Panc1 (cell line): Measurements from ENCODE around the gene DNPEP. TPM values are rescaled to one million over a fixed set of nuclear protein-coding genes. Genes with fewer than 3 reads are reported as not detected.

Experiments used
- ATAC-seq: fragments of 200-7000 bp; cut with Tn5 transposase; 2 replicates; pipeline ENCODE4 v1.9.1; 2020; ENCODE audit warnings: mild to moderate bottlenecking, moderate library complexity
- BruUV-seq: library from RNA; stranded (reverse); fragments of 400-500 nt; replicated peaks from 2 replicates; lab custom pipeline; 2021; lab: Mats Ljungman, UMichigan
- CTCF ChIA-PET: fragments of 300-600 bp; sonication (Branson Sonifier 250); formaldehyde crosslinking; loops from one replicate; lab custom pipeline; 2022; ENCODE audit warnings: antibody characterized with exemption; lab: Charles Lee
- POLR2A ChIA-PET: fragments of 300-600 bp; sonication (Branson Sonifier 250); formaldehyde crosslinking; loops from one replicate; lab custom pipeline; 2022; ENCODE audit warnings: antibody characterized with exemption; lab: Charles Lee
- DNase-seq: peaks from one replicate; pipeline ENCODE4 v3.0.0-alpha.2; 2010; ENCODE audit warnings: low read depth, low spot score
- H3K27ac ChIP-seq: 2 replicates; pipeline ENCODE4 v1.5.1; 2011; ENCODE audit warnings: mild to moderate bottlenecking, low read length, inconsistent platforms
- H3K27me3 ChIP-seq: fragments of 200-500 bp; sonication (Bioruptor generic); 2 replicates; pipeline ENCODE4 v1.6.0; 2014; ENCODE audit warnings: low read length, inconsistent platforms; ENCODE audit not compliant: control insufficient read depth, insufficient read depth
- H3K36me3 ChIP-seq: fragments of 200-500 bp; sonication (Bioruptor generic); 2 replicates; pipeline ENCODE4 v1.5.1; 2014; ENCODE audit warnings: inconsistent platforms, mild to moderate bottlenecking, low read length, moderate library complexity; ENCODE audit not compliant: control insufficient read depth, insufficient read depth
- H3K4me1 ChIP-seq: 2 replicates; pipeline ENCODE4 v1.5.1; 2011; ENCODE audit warnings: inconsistent platforms, mild to moderate bottlenecking, low read length, moderate library complexity; ENCODE audit not compliant: control insufficient read depth, insufficient read depth
- H3K4me3 ChIP-seq, 2 experiments: 2 replicates each; pipeline ENCODE4 v1.5.1; 2011 to 2012; ENCODE audit warnings: low read depth in 2 of 2, low read length in 2 of 2, mild to moderate bottlenecking in 2 of 2, inconsistent platforms in 1 of 2, moderate library complexity in 1 of 2
- H3K9me3 ChIP-seq: fragments of 200-500 bp; sonication (Bioruptor generic); 2 replicates; pipeline ENCODE4 v1.5.1; 2014; ENCODE audit warnings: low read depth, mild to moderate bottlenecking, inconsistent platforms, low read length, moderate library complexity; ENCODE audit not compliant: control insufficient read depth, insufficient read depth
- POLR2AphosphoS5 ChIP-seq: IDR thresholded peaks from 2 replicates; pipeline ENCODE4 v1.6.1; 2012; ENCODE audit warnings: mild to moderate bottlenecking, low read depth, low read length, moderate library complexity
- SIN3A ChIP-seq: IDR thresholded peaks from 2 replicates; pipeline ENCODE4 v1.6.1; 2012; ENCODE audit warnings: low read depth, mild to moderate bottlenecking, low read length, moderate library complexity, borderline replicate concordance; ENCODE audit not compliant: insufficient read depth
- TCF7L2 ChIP-seq: IDR thresholded peaks from 2 replicates; pipeline ENCODE4 v1.6.1; 2011; ENCODE audit warnings: mild to moderate bottlenecking, low read depth, low read length, inconsistent platforms
- in situ Hi-C: cut with HindIII; loops from 2 replicates; pipeline ENCODE4 v1.10.0; 2016; ENCODE audit warnings: low sequenced_read_pairs, low pct_unique_long_range_greater_than_20kb
- intact Hi-C: fragments of 100-400 bp; cut with micrococcal nuclease; formaldehyde crosslinking; loops from one replicate; pipeline ENCODE4 v1.10.0; 2022; ENCODE audit not compliant: unreplicated experiment
- total RNA-seq: library from RNA; stranded (reverse); gene quantifications from one replicate; pipeline ENCODE4 v1.2.1, GENCODE V29; 2021; ENCODE audit not compliant: unreplicated experiment
- TF ChIP-seq, protein P1 (sequence below): fragments of 450-650 bp; IDR thresholded peaks from 2 replicates; pipeline ENCODE4 v1.5.1; 2017; ENCODE audit warnings: mild to moderate bottlenecking
- TF ChIP-seq, protein P2 (sequence below), 2 experiments: IDR thresholded peaks; 2 replicates each; pipeline ENCODE4 v1.6.1; 2011 to 2012; ENCODE audit warnings: low read depth in 2 of 2, control low read depth in 1 of 2, low read length in 1 of 2, mild to moderate bottlenecking in 1 of 2, moderate library complexity in 1 of 2; ENCODE audit not compliant: insufficient read depth in 1 of 2

The DNPEP gene
- total RNA-seq, 1 experiment from 2014 or later = 107 TPM

DNA sequence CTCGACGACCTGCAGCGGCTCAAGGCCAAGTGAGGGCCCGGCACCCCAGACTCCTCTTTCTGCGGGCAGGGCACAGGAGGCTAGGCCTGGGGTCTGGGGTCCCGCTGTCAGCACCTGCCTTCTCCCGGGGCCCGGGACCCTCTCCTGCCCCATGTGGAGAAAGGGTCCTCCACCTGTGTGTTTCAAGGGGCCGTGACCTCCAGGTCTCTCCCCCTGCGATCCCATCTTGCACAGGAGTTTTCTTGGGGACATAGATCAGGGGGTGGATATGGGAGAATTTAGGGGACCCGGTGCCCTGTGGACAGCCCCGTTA, 31.3 kb upstream of the DNPEP start:
- H3K4me3 ChIP-seq = no peak overlapping the region
- intact Hi-C loops (no loop called here), in situ Hi-C loops (no loop called here)
- H3K4me1 ChIP-seq = no peaks in the 10 kb centered on the region
- H3K9me3 ChIP-seq = no peaks in the 10 kb centered on the region
- no peak for ATAC-seq
- no peak for DNase-seq
- no peaks in the 10 kb centered on the region for H3K36me3 ChIP-seq
- CTCF ChIA-PET = no interaction called here
- H3K27me3 ChIP-seq = no peaks in the 10 kb centered on the region
- POLR2A ChIA-PET = no interaction called here
- H3K27ac ChIP-seq = no peak overlapping the region
- BruUV-seq = no TSS peak
- TF ChIP-seq SIN3A = no peak
- TF ChIP-seq, protein P1, sequence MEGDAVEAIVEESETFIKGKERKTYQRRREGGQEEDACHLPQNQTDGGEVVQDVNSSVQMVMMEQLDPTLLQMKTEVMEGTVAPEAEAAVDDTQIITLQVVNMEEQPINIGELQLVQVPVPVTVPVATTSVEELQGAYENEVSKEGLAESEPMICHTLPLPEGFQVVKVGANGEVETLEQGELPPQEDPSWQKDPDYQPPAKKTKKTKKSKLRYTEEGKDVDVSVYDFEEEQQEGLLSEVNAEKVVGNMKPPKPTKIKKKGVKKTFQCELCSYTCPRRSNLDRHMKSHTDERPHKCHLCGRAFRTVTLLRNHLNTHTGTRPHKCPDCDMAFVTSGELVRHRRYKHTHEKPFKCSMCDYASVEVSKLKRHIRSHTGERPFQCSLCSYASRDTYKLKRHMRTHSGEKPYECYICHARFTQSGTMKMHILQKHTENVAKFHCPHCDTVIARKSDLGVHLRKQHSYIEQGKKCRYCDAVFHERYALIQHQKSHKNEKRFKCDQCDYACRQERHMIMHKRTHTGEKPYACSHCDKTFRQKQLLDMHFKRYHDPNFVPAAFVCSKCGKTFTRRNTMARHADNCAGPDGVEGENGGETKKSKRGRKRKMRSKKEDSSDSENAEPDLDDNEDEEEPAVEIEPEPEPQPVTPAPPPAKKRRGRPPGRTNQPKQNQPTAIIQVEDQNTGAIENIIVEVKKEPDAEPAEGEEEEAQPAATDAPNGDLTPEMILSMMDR = no peak
- no peak for TF ChIP-seq POLR2AphosphoS5
- TF ChIP-seq TCF7L2 = no peak
- TF ChIP-seq, protein P2, sequence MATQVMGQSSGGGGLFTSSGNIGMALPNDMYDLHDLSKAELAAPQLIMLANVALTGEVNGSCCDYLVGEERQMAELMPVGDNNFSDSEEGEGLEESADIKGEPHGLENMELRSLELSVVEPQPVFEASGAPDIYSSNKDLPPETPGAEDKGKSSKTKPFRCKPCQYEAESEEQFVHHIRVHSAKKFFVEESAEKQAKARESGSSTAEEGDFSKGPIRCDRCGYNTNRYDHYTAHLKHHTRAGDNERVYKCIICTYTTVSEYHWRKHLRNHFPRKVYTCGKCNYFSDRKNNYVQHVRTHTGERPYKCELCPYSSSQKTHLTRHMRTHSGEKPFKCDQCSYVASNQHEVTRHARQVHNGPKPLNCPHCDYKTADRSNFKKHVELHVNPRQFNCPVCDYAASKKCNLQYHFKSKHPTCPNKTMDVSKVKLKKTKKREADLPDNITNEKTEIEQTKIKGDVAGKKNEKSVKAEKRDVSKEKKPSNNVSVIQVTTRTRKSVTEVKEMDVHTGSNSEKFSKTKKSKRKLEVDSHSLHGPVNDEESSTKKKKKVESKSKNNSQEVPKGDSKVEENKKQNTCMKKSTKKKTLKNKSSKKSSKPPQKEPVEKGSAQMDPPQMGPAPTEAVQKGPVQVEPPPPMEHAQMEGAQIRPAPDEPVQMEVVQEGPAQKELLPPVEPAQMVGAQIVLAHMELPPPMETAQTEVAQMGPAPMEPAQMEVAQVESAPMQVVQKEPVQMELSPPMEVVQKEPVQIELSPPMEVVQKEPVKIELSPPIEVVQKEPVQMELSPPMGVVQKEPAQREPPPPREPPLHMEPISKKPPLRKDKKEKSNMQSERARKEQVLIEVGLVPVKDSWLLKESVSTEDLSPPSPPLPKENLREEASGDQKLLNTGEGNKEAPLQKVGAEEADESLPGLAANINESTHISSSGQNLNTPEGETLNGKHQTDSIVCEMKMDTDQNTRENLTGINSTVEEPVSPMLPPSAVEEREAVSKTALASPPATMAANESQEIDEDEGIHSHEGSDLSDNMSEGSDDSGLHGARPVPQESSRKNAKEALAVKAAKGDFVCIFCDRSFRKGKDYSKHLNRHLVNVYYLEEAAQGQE (IDR thresholded peaks at IDR 0.05; ENCODE audit: insufficient read depth in 1 of 2, low read depth in 2 of 2, low read length in 1 of 2) = no peak

DNA sequence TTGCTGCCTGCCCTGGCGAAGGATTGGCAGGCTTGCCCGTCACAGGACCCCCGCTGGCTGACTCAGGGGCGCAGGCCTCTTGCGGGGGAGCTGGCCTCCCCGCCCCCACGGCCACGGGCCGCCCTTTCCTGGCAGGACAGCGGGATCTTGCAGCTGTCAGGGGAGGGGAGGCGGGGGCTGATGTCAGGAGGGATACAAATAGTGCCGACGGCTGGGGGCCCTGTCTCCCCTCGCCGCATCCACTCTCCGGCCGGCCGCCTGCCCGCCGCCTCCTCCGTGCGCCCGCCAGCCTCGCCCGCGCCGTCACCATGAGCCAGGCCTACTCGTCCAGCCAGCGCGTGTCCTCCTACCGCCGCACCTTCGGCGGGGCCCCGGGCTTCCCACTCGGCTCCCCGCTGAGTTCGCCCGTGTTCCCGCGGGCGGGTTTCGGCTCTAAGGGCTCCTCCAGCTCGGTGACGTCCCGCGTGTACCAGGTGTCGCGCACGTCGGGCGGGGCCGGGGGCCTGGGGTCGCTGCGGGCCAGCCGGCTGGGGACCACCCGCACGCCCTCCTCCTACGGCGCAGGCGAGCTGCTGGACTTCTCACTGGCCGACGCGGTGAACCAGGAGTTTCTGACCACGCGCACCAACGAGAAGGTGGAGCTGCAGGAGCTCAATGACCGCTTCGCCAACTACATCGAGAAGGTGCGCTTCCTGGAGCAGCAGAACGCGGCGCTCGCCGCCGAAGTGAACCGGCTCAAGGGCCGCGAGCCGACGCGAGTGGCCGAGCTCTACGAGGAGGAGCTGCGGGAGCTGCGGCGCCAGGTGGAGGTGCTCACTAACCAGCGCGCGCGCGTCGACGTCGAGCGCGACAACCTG, 30.7 kb upstream of the DNPEP start, which contains the start of gene DES:
Gene DES, plus strand, starts transcription at position 223 of the 857 bp plus-strand sequence. Its CDS starts 86 bp downstream, at position 309.
- no TSS peak for BruUV-seq
- CTCF ChIA-PET = interaction anchor here (0.5 kb wide), 1 partner anchor 187 kb away, joined by 4 read pairs; no protein-coding TSS in a partner anchor
- no peak within 1 kb of the TSS for H3K4me3 ChIP-seq
- no peaks in the 10 kb centered on the region for H3K36me3 ChIP-seq
- in situ Hi-C loops (no loop called here), intact Hi-C loops (no loop called here)
- DNase-seq (no peak), ATAC-seq (no peak)
- H3K27ac ChIP-seq = no peak within 1 kb of the TSS
- POLR2A ChIA-PET = no interaction called here
- H3K4me1 ChIP-seq = no peaks in the 10 kb centered on the region
- no peaks in the 10 kb centered on the region for H3K9me3 ChIP-seq
- TF ChIP-seq, protein P2 (IDR thresholded peaks at IDR 0.05; ENCODE audit: insufficient read depth in 1 of 2, low read depth in 2 of 2, low read length in 1 of 2) = no peak
- TF ChIP-seq, protein P1 = no peak
- no peak for TF ChIP-seq SIN3A
- no peak for TF ChIP-seq TCF7L2
- TF ChIP-seq POLR2AphosphoS5 = no peak
- no peaks in the 10 kb centered on the region for H3K27me3 ChIP-seq
